ENCODE measurements around the gene DUSP8. TPM values are rescaled to one million over a fixed set of nuclear protein-coding genes. Genes with fewer than 3 reads are reported as not detected.

The DUSP8 gene
- total and polyA plus RNA-seq, 2 donors (not counting 1 experiment from before 2014, with no cell fraction given) = 4.3 to 7.2 TPM

DNA sequence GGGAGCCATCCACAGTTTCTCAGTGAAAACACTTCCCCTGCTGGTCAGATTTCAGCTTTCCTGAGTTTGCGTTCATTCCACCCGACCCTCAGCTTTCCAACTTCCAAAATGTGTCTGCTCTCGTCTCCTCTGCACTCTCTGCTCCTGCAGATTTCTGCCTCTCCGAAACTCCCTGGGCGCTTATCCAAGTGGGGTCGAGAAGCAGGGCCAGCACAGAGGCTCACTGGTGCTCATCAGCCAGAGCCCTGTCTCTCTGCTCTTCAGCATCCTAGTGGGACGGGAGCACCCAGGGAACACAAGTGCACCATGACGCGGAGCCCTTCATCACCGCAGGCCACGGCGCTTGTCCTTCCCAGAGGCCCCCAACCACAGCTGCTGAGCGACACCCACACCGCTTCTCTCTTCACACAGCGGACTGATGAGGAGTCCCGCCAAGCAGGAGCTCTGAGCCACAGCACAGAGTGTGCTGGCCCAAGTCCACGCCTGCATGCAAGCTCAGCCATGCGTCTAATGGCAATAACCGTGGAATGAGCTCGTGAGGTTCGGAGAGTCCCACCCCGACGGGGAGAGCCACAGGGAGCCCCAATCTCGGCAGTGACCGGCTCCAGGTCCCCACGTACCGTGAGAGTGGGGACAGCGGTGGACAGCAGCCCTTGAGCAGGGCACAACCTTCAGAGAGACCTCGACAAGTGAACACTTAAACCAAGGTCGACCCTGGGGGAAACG lies 57.6 kb downstream of the DUSP8 start:
- Histone ChIP-seq H3K36me3 (replicated peaks in 1 of 2; ENCODE audit: control extremely low read depth in 1 of 2, control insufficient read depth in 1 of 2, extremely low read depth in 1 of 2, insufficient read depth in 2 of 2, low read length in 1 of 2) (peaks cover 0 to 4% of the 10 kb centered on the region in 2 experiments), H3K4me1 (ENCODE audit: control insufficient read depth in 2 of 2, insufficient read depth in 2 of 2, low read length in 2 of 2) (peaks cover 9 to 14% of the 10 kb centered on the region in 2 donors), H2AFZ (ENCODE audit: insufficient read depth, low read depth, low read length, poor library complexity, severe bottlenecking) (no peak overlapping the region), H3K9me3 (ENCODE audit: control extremely low read depth in 1 of 3, control insufficient read depth in 2 of 3, insufficient read depth in 1 of 3, low read length in 2 of 3) (no peaks in the 10 kb centered on the region), H3K27ac (ENCODE audit: low read length in 2 of 2) (no peak overlapping the region), H3K4me2 (replicated peaks; ENCODE audit: low read depth, low read length, poor library complexity, severe bottlenecking) (no peak overlapping the region), H3K9ac (ENCODE audit: low read length) (no peak overlapping the region), H3K79me2 (ENCODE audit: control insufficient read depth, insufficient read depth, low read length) (peaks cover 96% of the 10 kb centered on the region), H4K20me1 (ENCODE audit: control insufficient read depth, insufficient read depth, low read length, poor library complexity, severe bottlenecking) (peaks cover 96% of the 10 kb centered on the region), H3K4me3 (ENCODE audit: control extremely low read depth in 1 of 5, extremely low read depth in 1 of 5, insufficient read depth in 1 of 5, low read depth in 2 of 5, low read length in 4 of 5) (no peak overlapping the region), H3K27me3 (replicated peaks in 1 of 4; ENCODE audit: control extremely low read depth in 1 of 4, control insufficient read depth in 3 of 4, insufficient read depth in 4 of 4, low read length in 3 of 4) (no peaks in the 10 kb centered on the region)
- no peak overlapping the region for H3K27ac Mint-ChIP-seq
- ATAC-seq (ENCODE audit: low read depth) (no peak), DNase-seq (no peak)
- no peaks in the 10 kb centered on the region for H3K9me3 Mint-ChIP-seq (ENCODE audit: insufficient read depth)
- WGBS (ENCODE audit: insufficient coverage) = 95% methylated on average over 31 of the region's 31 CpGs
- POLR2A ChIA-PET = interaction anchor here (0.6 kb wide), 1 partner anchor 73 kb away, joined by 3 read pairs; no protein-coding TSS in a partner anchor
- no peaks in the 10 kb centered on the region for H3K27me3 Mint-ChIP-seq
- CTCF ChIA-PET = interaction anchor here (0.7 to 2.9 kb wide), 12 partner anchors 12 to 312 kb away, joined by 3 to 17 read pairs (median 3); no protein-coding TSS in a partner anchor
- peaks cover 53% of the 10 kb centered on the region for H3K4me1 Mint-ChIP-seq
- TF ChIP-seq, protein P1, sequence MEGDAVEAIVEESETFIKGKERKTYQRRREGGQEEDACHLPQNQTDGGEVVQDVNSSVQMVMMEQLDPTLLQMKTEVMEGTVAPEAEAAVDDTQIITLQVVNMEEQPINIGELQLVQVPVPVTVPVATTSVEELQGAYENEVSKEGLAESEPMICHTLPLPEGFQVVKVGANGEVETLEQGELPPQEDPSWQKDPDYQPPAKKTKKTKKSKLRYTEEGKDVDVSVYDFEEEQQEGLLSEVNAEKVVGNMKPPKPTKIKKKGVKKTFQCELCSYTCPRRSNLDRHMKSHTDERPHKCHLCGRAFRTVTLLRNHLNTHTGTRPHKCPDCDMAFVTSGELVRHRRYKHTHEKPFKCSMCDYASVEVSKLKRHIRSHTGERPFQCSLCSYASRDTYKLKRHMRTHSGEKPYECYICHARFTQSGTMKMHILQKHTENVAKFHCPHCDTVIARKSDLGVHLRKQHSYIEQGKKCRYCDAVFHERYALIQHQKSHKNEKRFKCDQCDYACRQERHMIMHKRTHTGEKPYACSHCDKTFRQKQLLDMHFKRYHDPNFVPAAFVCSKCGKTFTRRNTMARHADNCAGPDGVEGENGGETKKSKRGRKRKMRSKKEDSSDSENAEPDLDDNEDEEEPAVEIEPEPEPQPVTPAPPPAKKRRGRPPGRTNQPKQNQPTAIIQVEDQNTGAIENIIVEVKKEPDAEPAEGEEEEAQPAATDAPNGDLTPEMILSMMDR (IDR thresholded peaks at IDR 0.05) = no peak
- no peak for TF ChIP-seq EZH2 (IDR thresholded peaks at IDR 0.05; ENCODE audit: borderline replicate concordance, insufficient read depth, low read depth, low read length, poor library complexity, severe bottlenecking)
- intact Hi-C loops (cut with micrococcal nuclease) = loop anchor here (10.0 kb wide), 1 partner anchor 220 kb away; no protein-coding TSS in a partner anchor
- no peak overlapping the region for H3K4me3 Mint-ChIP-seq

All from B cell (primary cell).